Nephron progenitor cell (in vitro differentiated cells): ENCODE results near the gene RTBDN.

Experiments used
- DNase-seq: peaks from one replicate; pipeline ENCODE4 v3.0.0; 2021
- H3K27ac Mint-ChIP-seq: 2 replicates; pipeline ENCODE4 v1.8.0; 2021; ENCODE audit warnings: mild to moderate bottlenecking, moderate library complexity, mixed read lengths
- H3K27me3 Mint-ChIP-seq: 2 replicates; pipeline ENCODE4 v1.8.0; 2021; ENCODE audit warnings: mild to moderate bottlenecking, low read depth, mixed read lengths; ENCODE audit not compliant: poor library complexity
- H3K36me3 Mint-ChIP-seq: 2 replicates; pipeline ENCODE4 v1.8.0; 2021; ENCODE audit warnings: low read depth, mixed read lengths
- H3K4me1 Mint-ChIP-seq: 2 replicates; pipeline ENCODE4 v1.8.0; 2021; ENCODE audit warnings: mixed read lengths
- H3K4me3 Mint-ChIP-seq: 2 replicates; pipeline ENCODE4 v1.8.0; 2021; ENCODE audit warnings: mild to moderate bottlenecking, moderate library complexity, mixed read lengths
- H3K9me3 Mint-ChIP-seq: 2 replicates; pipeline ENCODE4 v1.8.0; 2021; ENCODE audit warnings: mild to moderate bottlenecking, moderate library complexity, mixed read lengths
- TF ChIP-seq, protein P1 (sequence below): fragments of 200-600 bp; sonication (generic); IDR thresholded peaks from 2 replicates; pipeline ENCODE4 v1.5.0; 2021; ENCODE audit warnings: antibody characterized with exemption

Gene RTBDN

DNA sequence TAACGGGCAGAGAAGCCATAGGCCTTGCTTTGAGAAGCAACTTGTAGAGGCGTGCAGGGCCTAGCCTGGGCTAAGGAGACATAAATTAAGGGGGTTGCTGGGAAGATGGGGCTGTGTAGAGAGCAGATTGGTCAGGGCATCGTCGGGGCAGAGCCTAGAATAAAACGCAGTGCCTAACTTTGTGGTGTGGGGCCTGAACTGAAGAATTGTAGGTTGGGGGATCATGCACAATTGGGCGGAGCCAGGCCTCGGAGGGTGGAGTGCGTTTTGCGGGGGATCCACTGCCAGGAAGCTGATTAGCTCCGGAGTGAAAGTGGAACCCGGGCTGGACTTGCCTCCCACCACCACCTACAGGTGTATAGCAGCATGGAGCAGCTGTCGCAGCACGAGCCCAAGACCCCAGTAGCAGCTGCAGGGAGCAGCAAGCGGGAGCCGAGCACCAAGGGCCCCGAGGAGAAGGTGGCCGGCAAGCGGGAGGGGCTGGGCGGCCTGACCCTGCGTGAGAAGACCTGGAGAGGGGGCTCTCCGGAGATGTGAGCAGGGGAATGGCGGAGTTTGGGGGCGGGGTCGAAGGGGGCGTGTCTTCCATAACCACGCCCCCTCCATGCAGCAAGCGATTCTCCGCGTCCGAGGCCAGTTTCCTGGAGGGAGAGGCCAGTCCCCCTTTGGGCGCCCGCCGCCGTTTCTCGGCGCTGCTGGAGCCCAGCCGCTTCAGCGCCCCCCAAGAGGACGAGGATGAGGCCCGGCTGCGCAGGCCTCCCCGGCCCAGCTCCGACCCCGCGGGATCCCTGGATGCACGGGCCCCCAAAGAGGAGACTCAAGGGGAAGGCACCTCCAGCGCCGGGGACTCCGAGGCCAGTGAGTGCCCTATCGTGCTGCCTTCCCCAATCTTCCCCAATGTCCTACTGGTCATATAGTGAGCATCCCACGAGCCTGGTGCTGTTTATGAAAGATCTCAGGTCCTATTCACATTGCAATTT lies 33.0 kb upstream of the RTBDN start:
- peak overlapping the region; percentile 65 for H3K27ac Mint-ChIP-seq

GRCh38 chr19:12866416-12867119 lies 32.2 kb upstream of the RTBDN start:
- no peak overlapping the region for H3K27ac Mint-ChIP-seq

More for the DNA sequence above, 33.0 kb upstream of the RTBDN start:
- Mint-ChIP-seq H3K36me3 (peaks cover 19% of the 10 kb centered on the region), H3K4me1 (peaks cover 13% of the 10 kb centered on the region), H3K27me3 (peaks cover 27% of the 10 kb centered on the region), H3K9me3 (peaks cover 8% of the 10 kb centered on the region), H3K4me3 (peak overlapping the region; percentile 82)
- peak; percentile 93 for DNase-seq
- TF ChIP-seq, protein P1, sequence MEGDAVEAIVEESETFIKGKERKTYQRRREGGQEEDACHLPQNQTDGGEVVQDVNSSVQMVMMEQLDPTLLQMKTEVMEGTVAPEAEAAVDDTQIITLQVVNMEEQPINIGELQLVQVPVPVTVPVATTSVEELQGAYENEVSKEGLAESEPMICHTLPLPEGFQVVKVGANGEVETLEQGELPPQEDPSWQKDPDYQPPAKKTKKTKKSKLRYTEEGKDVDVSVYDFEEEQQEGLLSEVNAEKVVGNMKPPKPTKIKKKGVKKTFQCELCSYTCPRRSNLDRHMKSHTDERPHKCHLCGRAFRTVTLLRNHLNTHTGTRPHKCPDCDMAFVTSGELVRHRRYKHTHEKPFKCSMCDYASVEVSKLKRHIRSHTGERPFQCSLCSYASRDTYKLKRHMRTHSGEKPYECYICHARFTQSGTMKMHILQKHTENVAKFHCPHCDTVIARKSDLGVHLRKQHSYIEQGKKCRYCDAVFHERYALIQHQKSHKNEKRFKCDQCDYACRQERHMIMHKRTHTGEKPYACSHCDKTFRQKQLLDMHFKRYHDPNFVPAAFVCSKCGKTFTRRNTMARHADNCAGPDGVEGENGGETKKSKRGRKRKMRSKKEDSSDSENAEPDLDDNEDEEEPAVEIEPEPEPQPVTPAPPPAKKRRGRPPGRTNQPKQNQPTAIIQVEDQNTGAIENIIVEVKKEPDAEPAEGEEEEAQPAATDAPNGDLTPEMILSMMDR, result no peak

GRCh38 chr19:12865746-12866415 lies 31.5 kb upstream of the RTBDN start:
- Mint-ChIP-seq H3K27ac (no peak overlapping the region), H3K4me1 (peaks cover 13% of the 10 kb centered on the region), H3K4me3 (peak overlapping the region; percentile 82), H3K27me3 (peaks cover 25% of the 10 kb centered on the region), H3K9me3 (no peaks in the 10 kb centered on the region), H3K36me3 (peaks cover 8% of the 10 kb centered on the region)
- TF ChIP-seq, protein P1, result no peak
- no peak for DNase-seq

More at GRCh38 chr19:12866416-12867119, 32.2 kb upstream of the RTBDN start:
- TF ChIP-seq, protein P1, result no peak
- Mint-ChIP-seq H3K4me1 (peaks cover 13% of the 10 kb centered on the region), H3K4me3 (peak overlapping the region; percentile 82), H3K36me3 (peaks cover 10% of the 10 kb centered on the region), H3K27me3 (peaks cover 20% of the 10 kb centered on the region), H3K9me3 (no peaks in the 10 kb centered on the region)
- no peak for DNase-seq

DNA sequence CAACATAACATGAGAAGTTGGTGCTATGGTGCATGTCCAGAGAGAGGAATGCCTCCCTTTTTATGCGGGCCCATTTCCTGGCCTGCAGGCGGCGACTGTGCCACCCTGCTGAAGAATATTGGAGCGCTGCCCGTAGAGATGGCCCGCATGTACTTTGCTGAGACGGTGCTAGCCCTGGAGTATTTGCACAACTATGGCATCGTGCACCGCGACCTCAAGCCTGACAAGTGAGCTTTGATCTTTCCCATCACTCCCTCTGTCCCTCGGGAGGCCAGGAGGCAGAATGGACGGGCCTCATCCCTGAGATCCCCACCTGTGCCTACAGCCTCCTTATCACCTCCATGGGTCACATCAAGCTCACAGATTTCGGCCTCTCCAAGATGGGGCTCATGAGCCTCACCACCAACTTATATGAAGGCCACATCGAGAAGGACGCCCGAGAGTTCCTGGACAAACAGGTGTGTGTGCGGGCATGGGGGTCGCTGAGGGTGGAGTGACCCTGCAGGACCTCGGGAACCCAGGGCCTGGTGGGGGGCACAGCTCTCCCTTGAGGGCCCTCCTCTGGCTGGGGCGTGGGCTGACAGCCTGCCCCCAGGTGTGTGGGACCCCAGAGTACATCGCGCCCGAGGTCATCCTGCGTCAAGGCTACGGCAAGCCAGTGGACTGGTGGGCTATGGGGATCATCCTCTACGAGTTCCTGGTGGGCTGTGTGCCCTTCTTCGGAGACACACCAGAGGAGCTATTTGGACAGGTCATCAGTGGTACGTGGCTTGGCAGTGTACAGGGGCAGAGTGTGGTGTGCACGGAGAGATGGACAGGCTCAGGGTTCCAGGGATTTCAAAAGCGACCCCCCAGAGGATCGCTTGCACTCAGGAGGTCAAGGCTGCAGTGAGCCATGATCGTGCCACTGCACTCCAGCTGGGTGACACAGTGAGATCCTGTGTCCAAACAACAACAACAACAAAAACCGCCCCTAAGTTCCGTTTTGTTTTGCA lies 30.6 kb upstream of the RTBDN start:
- H3K4me1 Mint-ChIP-seq, result peaks cover 14% of the 10 kb centered on the region
- TF ChIP-seq, protein P1, result no peak
- no peaks in the 10 kb centered on the region for H3K9me3 Mint-ChIP-seq
- H3K27ac Mint-ChIP-seq, result peak overlapping the region; percentile 64
- no peak for DNase-seq
- H3K27me3 Mint-ChIP-seq, result peaks cover 25% of the 10 kb centered on the region
- H3K4me3 Mint-ChIP-seq, result no peak overlapping the region
- peaks cover 5% of the 10 kb centered on the region for H3K36me3 Mint-ChIP-seq

DNA sequence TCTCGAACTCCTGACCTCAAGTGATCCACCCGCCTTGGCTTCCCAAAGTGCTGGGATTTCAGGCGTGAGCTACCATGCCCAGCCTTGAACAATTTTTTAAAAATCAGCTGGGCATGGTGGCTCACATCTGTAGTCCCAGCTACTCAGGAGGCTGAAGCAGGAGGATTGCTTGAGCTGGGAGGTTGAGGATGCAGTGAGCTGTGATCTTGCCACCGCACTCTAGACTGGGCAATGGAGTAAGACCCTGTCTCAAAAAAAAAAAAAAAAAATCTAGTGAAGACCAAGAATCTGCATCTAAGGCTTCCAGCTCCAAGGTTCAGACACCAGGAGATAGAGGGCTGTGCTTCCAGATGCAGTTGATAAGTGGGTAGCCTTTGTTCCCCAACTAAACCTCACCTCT lies 29.8 kb upstream of the RTBDN start:
- Mint-ChIP-seq H3K36me3 (peaks cover 4% of the 10 kb centered on the region), H3K4me1 (peaks cover 18% of the 10 kb centered on the region), H3K4me3 (no peak overlapping the region), H3K9me3 (no peaks in the 10 kb centered on the region), H3K27ac (no peak overlapping the region), H3K27me3 (peaks cover 25% of the 10 kb centered on the region)
- TF ChIP-seq, protein P1, result no peak
- no peak for DNase-seq
